Central memory CD8-positive, alpha-beta T cell (primary cell): ENCODE results near the gene GAGE2A.

Experiments
- ATAC-seq: fragments of 150-1000 bp; cut with Tn5 transposase; replicated peaks from 2 replicates; pipeline ENCODE4 v1.10.0; 2022; ENCODE audit warnings: mild to moderate bottlenecking, moderate FRiP score, moderate number of reproducible peaks; ENCODE audit not compliant: poor library complexity, severe bottlenecking; ENCODE audit errors: extremely low read depth
- DNase-seq, 2 donors: peaks; one replicate each; pipeline ENCODE4 v3.0.0; 2021; ENCODE audit warnings: low spot score in 2 of 2
- H3K27ac Mint-ChIP-seq: one replicate; pipeline ENCODE4 v1.8.0; 2022; ENCODE audit warnings: low read depth, mild to moderate bottlenecking, moderate library complexity, mixed read lengths
- H3K27me3 Mint-ChIP-seq: one replicate; pipeline ENCODE4 v1.8.0; 2022; ENCODE audit warnings: mixed read lengths
- H3K36me3 Mint-ChIP-seq: one replicate; pipeline ENCODE4 v1.8.0; 2022; ENCODE audit warnings: mild to moderate bottlenecking, moderate library complexity, mixed read lengths; ENCODE audit not compliant: insufficient read depth
- H3K4me1 Mint-ChIP-seq: one replicate; pipeline ENCODE4 v1.8.0; 2022; ENCODE audit warnings: mixed read lengths
- H3K4me3 Mint-ChIP-seq: one replicate; pipeline ENCODE4 v1.8.0; 2022; ENCODE audit warnings: mild to moderate bottlenecking, moderate library complexity, mixed read lengths
- H3K9me3 Mint-ChIP-seq: one replicate; pipeline ENCODE4 v1.8.0; 2022; ENCODE audit warnings: mixed read lengths

GAGE2A gene

GRCh38 chrX:49627086-49627777 lies 37.9 kb downstream of the GAGE2A start:
- no peak for DNase-seq
- no peak for ATAC-seq
- H3K4me1 Mint-ChIP-seq = no peaks in the 10 kb centered on the region
- peak overlapping the region; percentile 57 for H3K4me3 Mint-ChIP-seq
- H3K27ac Mint-ChIP-seq = no peak overlapping the region
- H3K27me3 Mint-ChIP-seq = peaks cover 11% of the 10 kb centered on the region
- no peaks in the 10 kb centered on the region for H3K36me3 Mint-ChIP-seq
- no peaks in the 10 kb centered on the region for H3K9me3 Mint-ChIP-seq

GRCh38 chrX:49644991-49645637 lies 55.8 kb downstream of the GAGE2A start:
- Mint-ChIP-seq H3K36me3 (peaks cover 1% of the 10 kb centered on the region), H3K4me1 (no peaks in the 10 kb centered on the region), H3K27ac (no peak overlapping the region), H3K4me3 (no peak overlapping the region), H3K27me3 (no peaks in the 10 kb centered on the region), H3K9me3 (no peaks in the 10 kb centered on the region)
- ATAC-seq = no peak
- no peak for DNase-seq
